ENCODE measurements around the gene PLCL1. TPM values are rescaled to one million over a fixed set of nuclear protein-coding genes. Genes with fewer than 3 reads are reported as not detected.
A peak's percentile ranks its signal among the peaks of the same experiment; 100 is the strongest.

The PLCL1 gene
- total and polyA plus RNA-seq, 2 donors from 2014 or later = 13.6 to 14.7 TPM

DNA sequence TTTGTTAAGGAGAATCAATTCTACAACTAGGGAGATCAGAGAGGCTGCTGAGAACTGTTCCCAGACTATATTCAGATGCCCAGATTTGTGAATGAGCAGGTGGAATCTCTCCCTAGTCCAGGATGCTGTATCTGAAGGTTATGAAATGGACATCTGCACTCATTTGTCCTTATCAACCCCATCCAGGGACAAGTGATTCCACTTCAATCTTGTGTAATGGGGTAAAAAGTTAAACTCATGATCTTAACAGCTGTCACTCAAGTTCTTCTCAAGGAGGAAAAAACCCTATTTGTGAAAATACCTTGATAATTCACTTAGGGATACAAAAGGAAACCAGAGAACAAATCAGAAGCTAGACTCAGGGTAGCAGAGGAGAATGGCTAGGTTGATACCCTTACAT, 144.8 kb downstream of the PLCL1 start:
- TF ChIP-seq, protein P1, sequence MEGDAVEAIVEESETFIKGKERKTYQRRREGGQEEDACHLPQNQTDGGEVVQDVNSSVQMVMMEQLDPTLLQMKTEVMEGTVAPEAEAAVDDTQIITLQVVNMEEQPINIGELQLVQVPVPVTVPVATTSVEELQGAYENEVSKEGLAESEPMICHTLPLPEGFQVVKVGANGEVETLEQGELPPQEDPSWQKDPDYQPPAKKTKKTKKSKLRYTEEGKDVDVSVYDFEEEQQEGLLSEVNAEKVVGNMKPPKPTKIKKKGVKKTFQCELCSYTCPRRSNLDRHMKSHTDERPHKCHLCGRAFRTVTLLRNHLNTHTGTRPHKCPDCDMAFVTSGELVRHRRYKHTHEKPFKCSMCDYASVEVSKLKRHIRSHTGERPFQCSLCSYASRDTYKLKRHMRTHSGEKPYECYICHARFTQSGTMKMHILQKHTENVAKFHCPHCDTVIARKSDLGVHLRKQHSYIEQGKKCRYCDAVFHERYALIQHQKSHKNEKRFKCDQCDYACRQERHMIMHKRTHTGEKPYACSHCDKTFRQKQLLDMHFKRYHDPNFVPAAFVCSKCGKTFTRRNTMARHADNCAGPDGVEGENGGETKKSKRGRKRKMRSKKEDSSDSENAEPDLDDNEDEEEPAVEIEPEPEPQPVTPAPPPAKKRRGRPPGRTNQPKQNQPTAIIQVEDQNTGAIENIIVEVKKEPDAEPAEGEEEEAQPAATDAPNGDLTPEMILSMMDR (IDR thresholded peaks at IDR 0.05; ENCODE audit: borderline replicate concordance, extremely low read depth, insufficient read depth) = no peak
- H3K27ac ChIP-seq (ENCODE audit: low read depth in 2 of 2, low read length in 2 of 2) = no peak overlapping the region
- H3K36me3 ChIP-seq (ENCODE audit: control insufficient read depth in 2 of 3, insufficient read depth in 3 of 3, low read length in 3 of 3) = no peaks in the 10 kb centered on the region
- intact Hi-C loops (cut with DNase I) = no loop called here
- no peaks in the 10 kb centered on the region for H3K9me3 ChIP-seq (ENCODE audit: control insufficient read depth in 2 of 3, insufficient read depth in 1 of 3, low read length in 3 of 3)
- no peaks in the 10 kb centered on the region for H3K27me3 ChIP-seq (ENCODE audit: control insufficient read depth, insufficient read depth, low read length)
- H3K9ac ChIP-seq (ENCODE audit: low read length in 3 of 3) = no peak overlapping the region
- no peak for DNase-seq
- no peak for FAIRE-seq
- peaks cover 2 to 18% (median 6%) of the 10 kb centered on the region in 3 donors for H3K4me1 ChIP-seq (ENCODE audit: control insufficient read depth in 2 of 3, insufficient read depth in 2 of 3, low read depth in 1 of 3, low read length in 3 of 3)
- H3K4me3 ChIP-seq (ENCODE audit: low read length in 3 of 3) = no peak overlapping the region

DNA sequence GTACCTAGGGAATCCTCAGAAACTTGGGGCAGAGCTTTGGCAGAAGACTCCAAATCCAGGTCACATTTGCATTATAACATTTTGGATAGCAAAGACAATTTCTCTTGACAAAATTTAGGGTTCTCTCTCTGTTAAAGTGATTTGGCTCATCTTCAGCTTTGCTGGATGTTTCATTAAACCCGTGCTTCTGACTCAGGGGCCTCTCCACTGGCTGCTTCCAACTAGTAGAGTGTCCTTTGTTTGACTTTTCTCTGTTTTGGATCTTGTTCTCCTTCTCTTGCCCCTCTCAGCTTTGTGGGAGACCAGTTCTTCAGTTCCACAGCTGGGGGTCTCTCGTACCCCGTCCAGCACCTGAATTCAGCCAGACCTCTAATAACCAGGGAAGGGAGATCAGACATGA, 145.6 kb downstream of the PLCL1 start:
- H3K27me3 ChIP-seq (ENCODE audit: control insufficient read depth, insufficient read depth, low read length) = no peaks in the 10 kb centered on the region
- FAIRE-seq (no peak), DNase-seq (no peak)
- TF ChIP-seq, protein P1 (IDR thresholded peaks at IDR 0.05; ENCODE audit: borderline replicate concordance, extremely low read depth, insufficient read depth) = no peak
- H3K27ac ChIP-seq (ENCODE audit: low read depth in 2 of 2, low read length in 2 of 2) = peak overlapping the region in 1 of 2 donors; percentile 26
- no peaks in the 10 kb centered on the region for H3K9me3 ChIP-seq (ENCODE audit: control insufficient read depth in 2 of 3, insufficient read depth in 1 of 3, low read length in 3 of 3)
- peaks cover 0 to 13% (median 5%) of the 10 kb centered on the region in 3 donors for H3K4me1 ChIP-seq (ENCODE audit: control insufficient read depth in 2 of 3, insufficient read depth in 2 of 3, low read depth in 1 of 3, low read length in 3 of 3)
- intact Hi-C loops (cut with DNase I) = no loop called here
- H3K4me3 ChIP-seq (ENCODE audit: low read length in 3 of 3) = no peak overlapping the region
- no peaks in the 10 kb centered on the region for H3K36me3 ChIP-seq (ENCODE audit: control insufficient read depth in 2 of 3, insufficient read depth in 3 of 3, low read length in 3 of 3)
- no peak overlapping the region for H3K9ac ChIP-seq (ENCODE audit: low read length in 3 of 3)

DNA sequence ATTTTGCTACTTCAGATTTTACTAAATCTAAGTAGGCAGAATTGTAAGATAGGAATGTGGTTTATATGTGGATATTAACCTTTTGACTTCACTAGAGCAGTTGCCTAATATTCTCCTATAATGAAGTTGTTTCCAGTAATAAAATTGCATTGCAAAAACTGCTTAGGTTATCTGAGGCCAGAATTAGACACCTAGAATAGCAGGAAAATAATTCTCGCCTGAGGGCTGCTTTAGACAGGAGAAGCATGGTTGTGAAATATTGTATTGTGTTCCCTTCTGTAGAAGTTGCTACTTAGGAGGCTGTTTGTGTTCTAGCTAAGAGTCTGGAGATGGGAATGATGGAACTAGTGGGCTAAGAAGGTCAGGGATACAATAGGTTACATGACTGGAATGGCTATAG, 146.3 kb downstream of the PLCL1 start:
- Histone ChIP-seq H3K27ac (ENCODE audit: low read depth in 2 of 2, low read length in 2 of 2) (no peak overlapping the region), H3K4me3 (ENCODE audit: low read length in 3 of 3) (no peak overlapping the region), H3K9me3 (ENCODE audit: control insufficient read depth in 2 of 3, insufficient read depth in 1 of 3, low read length in 3 of 3) (no peaks in the 10 kb centered on the region), H3K36me3 (ENCODE audit: control insufficient read depth in 2 of 3, insufficient read depth in 3 of 3, low read length in 3 of 3) (no peaks in the 10 kb centered on the region), H3K9ac (ENCODE audit: low read length in 3 of 3) (no peak overlapping the region), H3K4me1 (ENCODE audit: control insufficient read depth in 2 of 3, insufficient read depth in 2 of 3, low read depth in 1 of 3, low read length in 3 of 3) (peaks cover 0 to 8% (median 2%) of the 10 kb centered on the region in 3 donors), H3K27me3 (ENCODE audit: control insufficient read depth, insufficient read depth, low read length) (no peaks in the 10 kb centered on the region)
- no peak for DNase-seq
- FAIRE-seq = no peak
- TF ChIP-seq, protein P1 (IDR thresholded peaks at IDR 0.05; ENCODE audit: borderline replicate concordance, extremely low read depth, insufficient read depth) = no peak
- intact Hi-C loops (cut with DNase I) = no loop called here

Data from kidney (tissue), 14 donors.